Lung (tissue), 12 donors: Measurements from ENCODE around the gene PRKAR1B. TPM values are rescaled to one million over a fixed set of nuclear protein-coding genes. Genes with fewer than 3 reads are reported as not detected.
A peak's percentile ranks its signal among the peaks of the same experiment; 100 is the strongest.

Experiments used
- ATAC-seq: fragments of 200-7000 bp; cut with Tn5 transposase; one replicate; pipeline ENCODE4 v1.9.1; 2020; ENCODE audit warnings: moderate number of reproducible peaks; ENCODE audit not compliant: insufficient read depth, low FRiP score
- DNase-seq, 3 donors: peaks; one replicate each; pipeline ENCODE4 v3.0.0-alpha.2; 2013 to 2017
- H3K27ac ChIP-seq, 2 donors: one replicate each; pipeline ENCODE4 v1.5.1; 2013; ENCODE audit warnings: mild to moderate bottlenecking in 2 of 2, moderate library complexity in 2 of 2, control low read depth in 1 of 2, inconsistent platforms in 1 of 2, low read depth in 1 of 2, low read length in 1 of 2
- H3K27me3 ChIP-seq, 3 donors: one replicate each; pipeline ENCODE4 v1.5.1; 2013; ENCODE audit warnings: low read length in 2 of 3; ENCODE audit not compliant: control insufficient read depth in 3 of 3, insufficient read depth in 3 of 3
- H3K36me3 ChIP-seq, 4 donors: one replicate each; pipeline ENCODE4 v1.5.1; 2013; ENCODE audit warnings: low read length in 4 of 4, mild to moderate bottlenecking in 1 of 4, moderate library complexity in 1 of 4; ENCODE audit not compliant: control insufficient read depth in 4 of 4, insufficient read depth in 4 of 4
- H3K4me1 ChIP-seq, 5 donors: one replicate each; pipeline ENCODE4 v1.5.1; 2013; ENCODE audit warnings: low read length in 5 of 5, mild to moderate bottlenecking in 2 of 5, moderate library complexity in 1 of 5; ENCODE audit not compliant: control insufficient read depth in 5 of 5, insufficient read depth in 5 of 5
- H3K4me3 ChIP-seq: one replicate; pipeline ENCODE4 v1.5.1; 2013; ENCODE audit warnings: mild to moderate bottlenecking, control low read depth, moderate library complexity
- H3K9ac ChIP-seq, 2 donors: one replicate each; pipeline ENCODE4 v1.5.1; 2013; ENCODE audit warnings: low read length in 2 of 2, control low read depth in 1 of 2; ENCODE audit not compliant: insufficient read depth in 1 of 2
- H3K9me3 ChIP-seq, 4 donors: one replicate each; pipeline ENCODE4 v1.5.1; 2013; ENCODE audit warnings: low read length in 3 of 4, mild to moderate bottlenecking in 1 of 4, moderate library complexity in 1 of 4; ENCODE audit not compliant: control insufficient read depth in 4 of 4, insufficient read depth in 3 of 4
- CTCF ChIP-seq: IDR thresholded peaks from 2 replicates; pipeline ENCODE4 v1.5.1; 2012; ENCODE audit warnings: mild to moderate bottlenecking; ENCODE audit errors: control extremely low read depth, extremely low read depth
- WGBS, 2 donors: extraction: QIAGEN DNeasy Blood & Tissue Kit; methylation state at CpG; one replicate each; pipeline ENCODE4 v1.1.7; 2013; 5-methylcytosine and 5-hydroxymethylcytosine counted together
- polyA plus RNA-seq, 2 donors: library from polyadenylated mRNA; stranded (reverse); fragments of 200-250 nt; gene quantifications; one replicate each; pipeline ENCODE4 v1.2.1, GENCODE V29; 2013
- total RNA-seq, 2 donors: library from RNA; depleted of rRNA in 1 of 2; stranded (reverse); fragments of >200 nt in 1 of 2; gene quantifications; one replicate each; pipeline ENCODE4 v1.2.1, GENCODE V29; 2014 to 2021
- donor health status: control.
- donor health status: control.
- donor health status: Bipolar disorder and iron deficiency.
- donor health status: healthy.
- donor health status: DM: yes; HTN: yes; CAD: no.

The PRKAR1B gene
- total and polyA plus RNA-seq, 4 donors: 11.3 to 32.0 (median 16.3) TPM

- no peak overlapping the region for H3K4me3 ChIP-seq
- peaks cover 4 to 15% (median 6%) of the 10 kb centered on the region in 5 donors for H3K4me1 ChIP-seq
- no peaks in the 10 kb centered on the region for H3K27me3 ChIP-seq
- H3K9me3 ChIP-seq: no peaks in the 10 kb centered on the region
- DNase-seq (no peak), ATAC-seq (no peak)
- no peak overlapping the region for H3K9ac ChIP-seq
- 90 to 93% methylated on average over 9 of the region's 9 CpGs for WGBS, 2 donors
- no peak overlapping the region for H3K27ac ChIP-seq
- peaks cover 0 to 15% (median 8%) of the 10 kb centered on the region in 4 donors for H3K36me3 ChIP-seq
- no peak for TF ChIP-seq CTCF
Observed at GRCh38 chr7:728602-729001, 1.5 kb upstream of the PRKAR1B start.

- ATAC-seq (no peak), DNase-seq (no peak)
- H3K4me3 ChIP-seq: no peak overlapping the region
- peaks cover 4 to 15% (median 6%) of the 10 kb centered on the region in 5 donors for H3K4me1 ChIP-seq
- no peak overlapping the region for H3K27ac ChIP-seq
- H3K27me3 ChIP-seq: no peaks in the 10 kb centered on the region
- no peak overlapping the region for H3K9ac ChIP-seq
- 33 to 51% methylated on average over 21 of the region's 21 CpGs for WGBS, 2 donors
- H3K36me3 ChIP-seq: peaks cover 0 to 15% (median 8%) of the 10 kb centered on the region in 4 donors
- no peaks in the 10 kb centered on the region for H3K9me3 ChIP-seq
- TF ChIP-seq CTCF: no peak
Observed at GRCh38 chr7:727806-728460, 852 bp upstream of the PRKAR1B start.

- Histone ChIP-seq H3K9ac (no peak overlapping the region), H3K4me3 (peak overlapping the region; percentile 70), H3K36me3 (peaks cover 0 to 10% (median 5%) of the 10 kb centered on the region in 4 donors), H3K27me3 (no peaks in the 10 kb centered on the region), H3K4me1 (peaks cover 4 to 15% (median 6%) of the 10 kb centered on the region in 5 donors), H3K27ac (peak overlapping the region; percentile 11 to 81), H3K9me3 (no peaks in the 10 kb centered on the region)
- DNase-seq (no peak), ATAC-seq (peak; percentile 21)
- TF ChIP-seq CTCF: no peak
- 0% methylated on average over 27 to 39 of the region's 39 CpGs for WGBS, 2 donors
Observed at GRCh38 chr7:726854-727103, 302 bp downstream of the PRKAR1B start.
